IPS-NIHi7 (cell line): ENCODE measurements around the gene HDAC10.

Experiments used
- DNase-seq: peaks from one replicate; pipeline ENCODE4 v3.0.0; 2012; ENCODE audit warnings: mixed read lengths; ENCODE audit errors: extremely low spot score

Gene HDAC10

DNA sequence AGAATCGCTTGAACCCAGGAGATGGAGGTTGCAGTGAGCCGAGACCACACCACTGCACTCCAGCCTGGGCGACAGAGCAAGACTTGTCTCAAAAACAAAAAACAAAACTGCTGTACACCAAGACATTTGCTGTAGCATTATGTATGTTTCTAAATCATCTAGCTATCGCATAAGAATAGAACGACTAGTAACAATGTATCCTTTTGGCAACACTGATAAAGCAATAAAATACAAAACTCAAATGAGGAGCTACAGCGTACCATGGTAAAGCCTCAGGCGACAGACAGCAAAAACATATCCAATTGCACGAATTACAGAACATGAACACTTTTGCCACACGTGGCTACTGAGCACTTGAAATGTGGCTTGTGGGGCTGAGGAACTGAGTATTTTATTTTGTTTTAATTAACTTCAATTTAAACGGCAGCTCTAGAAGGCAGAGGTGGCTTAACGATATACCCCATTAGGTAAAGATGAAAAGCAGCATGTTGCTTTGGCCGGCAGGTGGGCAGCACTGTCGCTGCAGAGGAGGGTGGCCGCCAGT lies 8.6 kb downstream of the HDAC10 start:
- no peak for DNase-seq

DNA sequence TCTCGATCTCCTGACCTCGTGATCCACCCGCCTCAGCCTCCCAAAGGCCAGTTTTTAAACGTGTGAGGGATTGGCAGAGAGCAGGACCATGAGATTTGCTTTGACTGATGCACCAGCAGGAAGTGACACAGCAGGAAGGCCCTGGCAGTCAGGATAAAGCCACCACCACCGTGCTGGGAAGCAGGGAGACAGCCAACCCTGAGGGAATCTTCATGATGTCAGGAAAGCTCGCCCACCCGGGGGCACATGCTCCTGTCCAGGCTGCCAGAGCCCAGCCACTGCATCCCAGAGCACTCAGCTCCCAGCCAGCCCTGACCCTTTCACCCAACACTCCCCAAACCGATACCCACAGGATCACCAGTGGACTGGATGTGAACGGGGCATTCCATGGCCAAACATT lies 12.3 kb downstream of the HDAC10 start:
- no peak for DNase-seq

GRCh38 chr22:50236731-50237409 lies 14.2 kb downstream of the HDAC10 start:
- DNase-seq = no peak

GRCh38 chr22:50233223-50233622 lies 17.8 kb downstream of the HDAC10 start:
- DNase-seq = no peak

- DNase-seq = no peak
Measured at GRCh38 chr22:50232481-50233151, 18.4 kb downstream of the HDAC10 start.

DNA sequence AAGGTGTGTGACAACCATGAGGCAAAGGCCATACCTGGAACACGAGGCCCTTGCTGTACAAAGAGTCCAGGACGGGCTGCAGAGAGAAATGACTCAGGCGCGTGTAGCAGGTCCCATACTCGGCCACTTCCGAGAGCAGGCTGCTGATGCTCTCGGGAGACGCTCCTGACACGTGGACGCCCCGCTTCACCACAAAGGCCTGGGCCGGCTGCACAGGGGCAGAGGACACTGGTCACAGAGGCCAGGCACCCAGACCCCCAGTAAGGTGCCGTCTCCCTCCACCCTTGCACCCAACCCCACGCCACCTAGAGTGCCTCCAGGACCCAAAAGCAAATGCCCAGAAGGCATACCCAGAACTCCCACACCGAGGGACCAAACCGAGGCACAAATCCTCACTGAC lies 21.7 kb downstream of the HDAC10 start:
- DNase-seq = no peak

DNA sequence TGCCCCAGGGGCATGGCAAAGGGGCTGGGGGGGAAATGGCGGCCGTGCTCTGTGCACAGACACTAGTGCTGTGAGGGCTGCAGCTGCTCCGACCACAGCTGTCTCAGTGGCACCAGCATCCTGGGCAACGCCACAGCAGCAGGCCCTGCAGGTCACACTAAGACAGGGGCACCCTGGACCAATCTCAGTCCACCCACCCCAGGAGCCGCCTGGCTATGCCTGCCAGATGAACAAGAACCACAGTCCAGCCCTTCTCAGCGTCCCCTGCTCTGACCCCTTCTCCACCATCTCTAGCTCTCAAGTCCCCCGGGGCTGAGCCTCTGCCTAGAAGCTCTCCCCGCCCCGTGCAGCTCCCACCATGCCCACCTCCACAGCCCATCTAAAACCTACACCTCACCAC lies 22.7 kb downstream of the HDAC10 start:
- DNase-seq = no peak

- no peak for DNase-seq
Measured at GRCh38 chr22:50227579-50228215, 23.4 kb downstream of the HDAC10 start.

DNA sequence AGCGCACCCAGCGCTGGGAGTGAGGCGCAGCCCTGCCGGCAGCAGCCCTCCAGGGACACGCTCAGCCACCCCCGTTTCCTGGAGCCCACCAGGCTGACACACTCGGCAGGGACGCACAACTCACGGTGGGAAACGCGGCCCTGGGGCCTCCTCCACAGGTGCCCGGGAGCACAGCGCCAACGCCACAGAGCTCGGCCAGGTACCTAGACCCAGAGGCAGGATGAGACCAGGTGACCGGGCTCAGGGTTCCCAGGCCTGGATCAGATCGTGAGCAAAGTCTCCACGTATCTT lies 24.2 kb downstream of the HDAC10 start:
- DNase-seq = no peak

- no peak for DNase-seq
Measured at GRCh38 chr22:50226063-50226874, 24.8 kb downstream of the HDAC10 start.

- DNase-seq = no peak
Measured at GRCh38 chr22:50225200-50225969, 25.7 kb downstream of the HDAC10 start.

DNA sequence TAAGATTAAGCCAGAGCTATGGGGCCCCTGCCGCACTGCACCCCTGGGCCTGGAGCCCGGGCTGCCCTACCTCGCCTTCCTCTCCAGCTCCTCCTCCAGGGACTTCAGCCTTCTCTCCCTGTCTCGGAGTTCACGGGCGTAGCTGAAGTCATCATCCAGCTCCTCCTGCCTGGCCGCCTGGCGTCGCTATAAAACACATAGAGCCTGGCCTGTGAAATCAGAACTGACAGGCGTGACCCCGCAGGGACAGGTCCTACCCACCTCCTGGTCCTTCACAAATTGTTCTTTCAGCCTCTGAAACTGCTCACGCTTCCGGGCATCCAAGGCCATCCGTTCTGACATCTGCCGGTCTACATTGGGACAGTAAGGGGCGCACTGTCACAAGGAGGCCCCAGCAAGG lies 27.0 kb downstream of the HDAC10 start:
- no peak for DNase-seq

- no peak for DNase-seq
Measured at GRCh38 chr22:50222508-50222907, 28.6 kb downstream of the HDAC10 start.

GRCh38 chr22:50221410-50222300 lies 29.4 kb downstream of the HDAC10 start:
- DNase-seq = no peak

DNA sequence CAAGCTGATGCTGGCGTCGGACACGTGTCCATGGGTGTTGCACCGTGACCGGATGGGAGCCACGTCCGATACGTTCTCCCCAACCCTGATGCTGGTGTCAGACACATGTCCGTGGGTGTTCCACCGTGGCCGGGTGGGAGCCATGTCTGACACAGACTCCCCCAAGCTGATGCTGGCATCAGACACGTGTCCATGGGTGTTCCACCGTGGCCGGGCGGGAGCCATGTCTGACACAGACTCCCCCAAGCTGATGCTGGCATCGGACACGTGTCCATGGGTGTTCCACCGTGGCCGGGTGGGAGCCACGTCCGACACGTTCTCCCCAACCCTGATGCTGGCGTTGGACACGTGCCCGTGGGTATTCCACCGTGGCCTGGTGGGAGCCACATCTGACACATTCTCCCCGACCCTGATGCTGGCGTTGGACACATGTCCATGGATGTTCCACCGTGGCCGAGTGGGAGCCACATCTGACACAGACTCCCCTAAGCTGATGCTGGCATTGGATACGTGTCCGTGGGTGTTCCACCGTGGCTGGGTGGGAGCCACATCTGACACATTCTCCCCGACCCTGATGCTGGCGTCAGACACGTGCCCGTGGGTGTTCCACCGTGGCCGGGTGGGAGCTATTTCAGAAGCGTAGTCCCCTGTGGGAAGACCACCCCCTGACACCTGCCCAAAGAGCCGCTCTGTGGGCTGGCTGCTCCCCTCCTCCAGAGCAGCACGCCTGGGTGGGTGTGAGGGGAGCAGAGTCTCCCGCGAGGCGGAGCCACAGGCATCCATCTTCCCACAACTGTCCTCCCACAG lies 30.3 kb downstream of the HDAC10 start:
- DNase-seq = no peak

DNA sequence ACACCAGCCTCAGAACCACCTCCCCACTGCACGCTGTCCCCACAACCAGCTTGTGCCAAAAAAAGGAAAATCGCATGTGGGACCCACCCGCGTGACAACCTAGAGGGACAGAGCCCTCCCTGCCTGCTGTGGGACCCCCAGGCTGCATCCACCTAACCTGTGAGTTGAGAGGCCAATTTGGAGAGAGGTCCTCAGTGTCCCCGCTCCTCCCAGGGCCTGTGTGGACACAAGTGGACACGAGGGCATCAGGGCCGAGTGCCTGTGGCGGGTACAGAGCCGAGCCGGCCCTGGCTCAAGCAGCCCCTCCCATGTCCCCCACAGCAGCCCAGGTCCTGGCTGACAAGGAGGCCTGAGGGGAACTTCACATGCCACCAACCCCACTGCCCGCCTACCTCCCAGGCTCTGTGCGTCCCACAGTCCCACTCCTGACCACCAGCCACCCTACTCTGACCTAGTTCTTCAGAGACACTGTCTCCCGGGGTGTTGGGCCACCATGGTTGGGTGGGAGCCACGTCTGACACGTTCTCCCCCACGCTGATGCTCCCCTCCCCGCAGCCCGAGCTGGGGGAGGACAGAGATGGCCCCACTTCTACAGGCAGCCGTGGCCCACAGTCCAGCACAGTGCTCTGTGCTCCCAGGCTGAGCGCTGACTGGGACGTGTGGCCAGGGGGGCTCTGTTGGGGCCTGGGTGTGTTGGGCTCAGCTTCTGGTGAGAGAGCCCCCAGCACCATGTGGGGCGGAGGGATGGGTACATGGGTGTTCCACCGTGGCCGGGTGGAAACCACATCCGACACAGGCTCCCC lies 31.1 kb downstream of the HDAC10 start:
- DNase-seq = no peak

DNA sequence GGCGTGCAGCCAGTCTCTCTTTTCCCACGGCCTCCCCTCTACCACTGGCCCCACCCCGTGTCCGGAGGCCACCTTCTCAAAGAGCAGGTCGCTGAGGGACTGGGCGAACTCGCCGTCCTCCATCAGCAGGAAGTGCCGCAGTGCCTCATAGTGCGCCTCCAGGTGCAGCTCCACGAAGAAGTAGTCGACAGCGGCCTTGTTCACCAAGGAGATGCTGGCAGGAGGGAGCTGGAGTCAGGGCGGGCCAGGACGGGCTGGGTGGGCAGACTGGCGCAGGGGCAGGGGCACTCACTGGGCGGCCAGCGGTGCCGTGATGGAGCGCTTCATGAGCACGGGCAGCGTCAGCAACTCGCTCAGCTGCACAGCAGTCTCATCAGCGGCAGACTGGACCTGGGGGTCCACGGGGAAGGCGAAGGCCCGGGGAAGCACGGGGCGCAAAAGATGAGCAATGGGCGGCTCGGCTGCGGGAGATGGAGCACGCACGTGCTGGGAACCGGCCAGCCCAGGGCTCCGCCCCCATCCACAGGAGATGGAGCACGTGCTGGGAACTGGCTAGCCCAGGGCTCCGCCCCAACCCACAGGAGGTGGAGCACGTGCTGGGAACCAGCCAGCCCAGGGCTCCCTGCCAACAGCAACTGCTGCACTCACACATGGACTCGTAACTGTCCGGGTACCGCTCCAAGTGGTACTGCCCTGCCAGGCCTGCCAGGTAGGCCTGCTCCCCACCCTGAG lies 31.9 kb downstream of the HDAC10 start:
- peak; percentile 84 for DNase-seq
